GM23338 (cell line): ENCODE data around the gene CTXN1. TPM values are rescaled to one million over a fixed set of nuclear protein-coding genes. Genes with fewer than 3 reads are reported as not detected.
A peak's percentile ranks its signal among the peaks of the same experiment; 100 is the strongest.

Source experiments
- ATAC-seq: fragments of 200-7000 bp; cut with Tn5 transposase; 3 replicates; pipeline ENCODE4 v1.9.1; 2020
- DNase-seq: peaks from one replicate; pipeline ENCODE4 v3.0.0-alpha.2; 2015; ENCODE audit warnings: low spot score
- H2AFZ ChIP-seq: fragments of 200-600 bp; sonication (generic); 2 replicates; pipeline ENCODE4 v1.8.0; 2016; ENCODE audit warnings: antibody characterized with exemption, mild to moderate bottlenecking, moderate library complexity
- H3F3A ChIP-seq: fragments of 200-600 bp; sonication (generic); replicated peaks from 2 replicates; pipeline ENCODE4 v1.8.0; 2017; ENCODE audit warnings: antibody characterized with exemption, mixed run types, low read depth
- H3K27ac ChIP-seq: fragments of 200-600 bp; sonication (generic); 2 replicates; pipeline ENCODE4 v1.6.1; 2016; ENCODE audit warnings: low read depth
- H3K27me3 ChIP-seq: fragments of 200-600 bp; sonication (generic); 2 replicates; pipeline ENCODE4 v1.8.0; 2016; ENCODE audit warnings: mild to moderate bottlenecking, mixed run types, moderate library complexity; ENCODE audit not compliant: insufficient read depth
- H3K36me3 ChIP-seq: fragments of 200-600 bp; sonication (generic); 2 replicates; pipeline ENCODE4 v1.8.0; 2016; ENCODE audit warnings: mild to moderate bottlenecking; ENCODE audit not compliant: insufficient read depth
- H3K4me1 ChIP-seq: fragments of 200-600 bp; sonication (generic); 2 replicates; pipeline ENCODE4 v1.8.0; 2016; ENCODE audit warnings: mild to moderate bottlenecking, moderate library complexity; ENCODE audit not compliant: insufficient read depth
- H3K4me2 ChIP-seq: fragments of 200-600 bp; sonication (generic); 2 replicates; pipeline ENCODE4 v1.7.1; 2017; ENCODE audit warnings: mixed run types
- H3K4me3 ChIP-seq: fragments of 200-600 bp; sonication (generic); 2 replicates; pipeline ENCODE4 v1.6.1; 2016; ENCODE audit warnings: mixed run types
- H3K79me2 ChIP-seq: fragments of 200-600 bp; sonication (generic); replicated peaks from 2 replicates; pipeline ENCODE4 v1.8.0; 2017; ENCODE audit warnings: mild to moderate bottlenecking; ENCODE audit not compliant: insufficient read depth
- H3K9me2 ChIP-seq: fragments of 200-600 bp; sonication (generic); 2 replicates; pipeline ENCODE4 v1.8.0; 2017; ENCODE audit not compliant: insufficient read depth
- H4K20me1 ChIP-seq: fragments of 200-600 bp; sonication (generic); replicated peaks from 2 replicates; pipeline ENCODE4 v1.8.0; 2017; ENCODE audit warnings: mild to moderate bottlenecking; ENCODE audit not compliant: insufficient read depth
- H3K27ac Mint-ChIP-seq: 2 replicates; pipeline ENCODE4 v1.8.0; 2020; ENCODE audit warnings: inconsistent platforms, mild to moderate bottlenecking, moderate library complexity, mixed read lengths
- H3K27me3 Mint-ChIP-seq: 3 replicates; pipeline ENCODE4 v1.8.0; 2022; ENCODE audit warnings: low read depth, mild to moderate bottlenecking, moderate library complexity, mixed read lengths, inconsistent platforms; ENCODE audit not compliant: insufficient read depth, poor library complexity
- H3K36me3 Mint-ChIP-seq: 3 replicates; pipeline ENCODE4 v1.8.0; 2021; ENCODE audit warnings: low read depth, mild to moderate bottlenecking, inconsistent platforms, moderate library complexity, mixed read lengths
- H3K4me1 Mint-ChIP-seq: 3 replicates; pipeline ENCODE4 v1.8.0; 2020; ENCODE audit warnings: mild to moderate bottlenecking, inconsistent platforms, mixed read lengths
- H3K4me3 Mint-ChIP-seq: 3 replicates; pipeline ENCODE4 v1.8.0; 2021; ENCODE audit warnings: moderate library complexity, mild to moderate bottlenecking, inconsistent platforms, mixed read lengths
- H3K9me3 Mint-ChIP-seq: 3 replicates; pipeline ENCODE4 v1.8.0; 2020; ENCODE audit warnings: moderate library complexity, mild to moderate bottlenecking, inconsistent platforms, mixed read lengths
- CREB1 ChIP-seq: fragments of 250-450 bp; sonication (Bioruptor Pico); IDR thresholded peaks from 2 replicates; pipeline ENCODE4 v1.5.0; 2020; ENCODE audit warnings: low read depth, mild to moderate bottlenecking, moderate library complexity
- CTCF ChIP-seq, 2 experiments: fragments of 200-600 bp in 1 of 2; sonication (generic) in 1 of 2; conservative IDR thresholded peaks; 2 replicates each; pipeline versions ENCODE4 v1.5.1 to v1.6.1; 2016 to 2017; ENCODE audit warnings: antibody characterized with exemption in 2 of 2, low read depth in 2 of 2, mild to moderate bottlenecking in 2 of 2, moderate library complexity in 1 of 2
- ETS1 ChIP-seq: IDR thresholded peaks from 2 replicates; pipeline ENCODE4 v1.6.1; 2016; ENCODE audit warnings: antibody characterized with exemption
- EZH2 ChIP-seq: fragments of 200-600 bp; sonication (generic); IDR thresholded peaks from one replicate; pipeline ENCODE4 v1.8.0; 2017; ENCODE audit warnings: antibody characterized with exemption, mild to moderate bottlenecking, low read depth; ENCODE audit not compliant: unreplicated experiment
- NANOG ChIP-seq: IDR thresholded peaks from 2 replicates; pipeline ENCODE4 v1.6.1; 2016; ENCODE audit warnings: antibody characterized with exemption, borderline replicate concordance
- POLR2AphosphoS5 ChIP-seq: IDR thresholded peaks from 2 replicates; pipeline ENCODE4 v1.6.1; 2016; ENCODE audit warnings: antibody characterized with exemption, low read depth
- REST ChIP-seq: IDR thresholded peaks from one replicate; pipeline ENCODE4 v1.6.1; 2018; ENCODE audit warnings: antibody characterized with exemption; ENCODE audit not compliant: unreplicated experiment
- STAT1 ChIP-seq: IDR thresholded peaks from one replicate; pipeline ENCODE4 v1.6.1; 2016; ENCODE audit warnings: antibody characterized with exemption; ENCODE audit not compliant: unreplicated experiment
- ZNF331 ChIP-seq: fragments of 250-450 bp; sonication (Bioruptor Pico); IDR thresholded peaks from 2 replicates; pipeline ENCODE4 v1.5.0; 2020; ENCODE audit warnings: low read depth, mild to moderate bottlenecking, moderate library complexity
- polyA plus RNA-seq: library from polyadenylated mRNA; unstranded; fragments of >200 nt; fragmentation: Nextera tagmentation; extraction: Ambion mirVana; gene quantifications from 2 replicates; pipeline ENCODE4 v1.2.1, GENCODE V29; 2016
- total RNA-seq: library from RNA; depleted of rRNA; stranded (reverse); fragments of >200 nt; shearing (Covaris generic); gene quantifications from 2 replicates; pipeline ENCODE4 v1.2.3, GENCODE V29; 2014

Gene CTXN1
- total and polyA plus RNA-seq, 2 experiments from 2014 or later: 22.5 to 52.4 TPM

- Histone ChIP-seq H3K27ac (peak within 1 kb of the TSS; percentile 94), H3K9me2 (no peaks in the 10 kb centered on the region), H3K27me3 (no peaks in the 10 kb centered on the region), H2AFZ (peak within 1 kb of the TSS; percentile 95; the same call in 1 of the 2 replicates), H3K36me3 (no peaks in the 10 kb centered on the region; the same call in 1 of the 2 replicates), H3K4me1 (peaks cover 11% of the 10 kb centered on the region), H3K79me2 (peaks cover 32% of the 10 kb centered on the region), H3F3A (peaks cover 8% of the 10 kb centered on the region; the same call in 1 of the 2 replicates), H4K20me1 (no peaks in the 10 kb centered on the region; the same call in 1 of the 2 replicates), H3K4me2 (peak within 1 kb of the TSS; percentile 89), H3K4me3 (peak within 1 kb of the TSS; percentile 91)
- peaks cover 17% of the 10 kb centered on the region; the same call in 2 of the 3 replicates for H3K36me3 Mint-ChIP-seq
- peaks cover 6% of the 10 kb centered on the region; the same call in 1 of the 3 replicates for H3K9me3 Mint-ChIP-seq
- peak; percentile 75 for ATAC-seq
- H3K27me3 Mint-ChIP-seq: peaks cover 29% of the 10 kb centered on the region
- peak; percentile 100 for DNase-seq
- TF ChIP-seq CREB1: peak; percentile 63; the same call in 1 of the 2 replicates
- 0 out of 2 replicates have a peak, but pooled peaks have one; percentile 10 for TF ChIP-seq ETS1
- TF ChIP-seq EZH2: no peak
- TF ChIP-seq STAT1: no peak
- TF ChIP-seq POLR2AphosphoS5: peak; percentile 99
- TF ChIP-seq ZNF331 (CRISPR knock-in tag): no peak
- peak; percentile 51 to 91 for TF ChIP-seq CTCF (conservative IDR thresholded peaks at IDR 0.05; ENCODE audit: low read depth in 2 of 2)
- H3K4me1 Mint-ChIP-seq: peaks cover 19% of the 10 kb centered on the region
- peak within 1 kb of the TSS; percentile 97 for H3K27ac Mint-ChIP-seq
- peak within 1 kb of the TSS; percentile 91 for H3K4me3 Mint-ChIP-seq
These were observed 22.5 kb downstream of the CTXN1 start, which contains the start of gene MAP2K7 for GRCh38 chr19:7903244-7904073. TSS of gene MAP2K7 (plus strand) at chr19:7903877. CDS start at chr19:7903945, 68 bp downstream.

- no peaks in the 10 kb centered on the region; the same call in 1 of the 2 replicates for H3K36me3 ChIP-seq
- DNase-seq: no peak
- ATAC-seq: peak; percentile 19
- H3K4me1 ChIP-seq: peaks cover 11% of the 10 kb centered on the region
- no peaks in the 10 kb centered on the region for H3K27me3 ChIP-seq
- H3K4me3 ChIP-seq: peak overlapping the region; percentile 73
- H4K20me1 ChIP-seq: no peaks in the 10 kb centered on the region; the same call in 1 of the 2 replicates
- Mint-ChIP-seq H3K27me3 (peaks cover 28% of the 10 kb centered on the region), H3K4me1 (peaks cover 19% of the 10 kb centered on the region), H3K4me3 (peak overlapping the region; percentile 91), H3K27ac (peak overlapping the region; percentile 97), H3K9me3 (peaks cover 6% of the 10 kb centered on the region; the same call in 1 of the 3 replicates), H3K36me3 (peaks cover 17% of the 10 kb centered on the region; the same call in 2 of the 3 replicates)
- H3F3A ChIP-seq: peaks cover 8% of the 10 kb centered on the region; the same call in 1 of the 2 replicates
- H3K27ac ChIP-seq: peak overlapping the region; percentile 94
- H2AFZ ChIP-seq: peak overlapping the region; percentile 95; the same call in 1 of the 2 replicates
- peak overlapping the region; percentile 89 for H3K4me2 ChIP-seq
- no peak for TF ChIP-seq NANOG
- TF ChIP-seq CREB1: no peak
- TF ChIP-seq POLR2AphosphoS5: no peak
- no peak for TF ChIP-seq REST
- no peaks in the 10 kb centered on the region for H3K9me2 ChIP-seq
- H3K79me2 ChIP-seq: peaks cover 32% of the 10 kb centered on the region
These were observed 23.1 kb downstream of the CTXN1 start for GRCh38 chr19:7902796-7903243.
